Measurements from ENCODE around the gene UNC93A.
"Not testable (repeated sequence)": the region's sequence is repeated elsewhere in the genome, so short reads cannot be mapped to it uniquely, and the experiment has no call there.

GRCh38 chr6:167318354-167318753 lies 27.2 kb downstream of the UNC93A start:
- TF ChIP-seq EZH2 (IDR thresholded peaks at IDR 0.05; ENCODE audit: borderline replicate concordance, low read depth, low read length, poor library complexity, severe bottlenecking); CTCF (conservative IDR thresholded peaks at IDR 0.05; ENCODE audit: low read depth, low read length): not testable (repeated sequence)

All from A673 (cell line).